GM18507 (cell line): Measurements from ENCODE around the gene RPS28.

Source experiments
- DNase-seq: peaks from one replicate; pipeline ENCODE4 v3.0.0; 2011; ENCODE audit warnings: low read depth; ENCODE audit not compliant: insufficient read length; ENCODE audit errors: extremely low spot score
- FAIRE-seq: peaks from 2 replicates; lab custom pipeline; 2011; peaks lifted over from hg19 to GRCh38; lab: Jason Lieb, UNC

Gene RPS28

DNA sequence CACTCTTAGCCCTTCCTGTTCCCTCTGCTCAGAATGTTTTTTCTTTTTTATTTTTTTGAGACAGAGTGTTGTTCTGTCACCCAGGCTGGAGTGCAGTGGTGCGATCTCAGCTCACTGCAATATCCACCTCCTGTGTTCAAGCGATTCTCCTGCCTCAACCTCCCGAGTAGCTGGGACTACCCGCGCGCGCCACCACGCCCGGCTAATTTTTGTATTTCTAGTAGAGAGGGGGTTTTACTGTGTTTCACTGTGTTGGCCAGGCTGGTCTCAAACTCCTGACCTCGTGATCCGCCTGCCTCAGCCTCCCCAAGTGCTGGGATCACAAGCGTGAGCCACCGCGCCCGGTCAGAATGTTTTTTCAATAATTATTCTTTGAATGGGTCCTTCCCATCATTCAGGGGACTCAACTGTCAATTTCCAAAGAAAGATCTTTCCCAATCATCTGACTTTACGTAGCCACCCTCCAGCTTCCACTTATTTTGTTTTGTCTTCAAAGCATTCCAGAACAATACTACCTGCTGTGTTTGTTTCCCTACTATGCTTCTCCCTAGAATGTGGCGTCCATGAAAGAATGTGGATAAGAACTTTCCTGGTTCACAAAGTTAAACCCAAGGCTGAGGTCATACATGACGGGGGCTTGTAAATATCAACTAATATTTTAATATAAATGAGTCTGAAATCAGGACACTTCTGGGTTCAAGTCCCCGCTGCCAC is 1.3 kb upstream of the RPS28 start:
- FAIRE-seq (no peak), DNase-seq (no peak)

DNA sequence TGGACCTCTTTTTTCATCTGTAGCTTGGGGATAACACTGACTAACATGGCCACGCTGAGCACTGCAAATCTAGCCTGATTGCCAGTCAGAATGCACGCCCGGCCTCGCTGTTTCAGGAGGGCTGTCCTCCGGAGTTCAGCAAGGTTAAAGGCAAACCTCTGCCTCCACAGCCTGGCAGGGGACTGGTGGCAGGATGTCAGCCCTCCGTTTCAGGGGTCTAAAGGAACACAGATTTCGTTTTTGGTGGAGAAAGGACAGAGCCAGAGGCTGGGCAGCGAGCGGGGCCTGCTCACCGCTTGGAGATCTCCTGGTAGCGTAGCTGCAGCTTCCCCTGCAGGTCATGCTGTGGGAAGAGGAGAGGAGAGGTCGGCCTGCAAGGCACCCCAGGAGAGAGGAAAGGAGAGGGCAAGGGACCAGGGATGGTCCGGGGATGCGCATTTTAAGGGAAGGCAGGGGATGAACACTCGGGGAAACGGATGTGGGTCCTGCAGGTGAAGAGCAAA is 681 bp upstream of the RPS28 start:
- DNase-seq (no peak), FAIRE-seq (peak; percentile 47)

DNA sequence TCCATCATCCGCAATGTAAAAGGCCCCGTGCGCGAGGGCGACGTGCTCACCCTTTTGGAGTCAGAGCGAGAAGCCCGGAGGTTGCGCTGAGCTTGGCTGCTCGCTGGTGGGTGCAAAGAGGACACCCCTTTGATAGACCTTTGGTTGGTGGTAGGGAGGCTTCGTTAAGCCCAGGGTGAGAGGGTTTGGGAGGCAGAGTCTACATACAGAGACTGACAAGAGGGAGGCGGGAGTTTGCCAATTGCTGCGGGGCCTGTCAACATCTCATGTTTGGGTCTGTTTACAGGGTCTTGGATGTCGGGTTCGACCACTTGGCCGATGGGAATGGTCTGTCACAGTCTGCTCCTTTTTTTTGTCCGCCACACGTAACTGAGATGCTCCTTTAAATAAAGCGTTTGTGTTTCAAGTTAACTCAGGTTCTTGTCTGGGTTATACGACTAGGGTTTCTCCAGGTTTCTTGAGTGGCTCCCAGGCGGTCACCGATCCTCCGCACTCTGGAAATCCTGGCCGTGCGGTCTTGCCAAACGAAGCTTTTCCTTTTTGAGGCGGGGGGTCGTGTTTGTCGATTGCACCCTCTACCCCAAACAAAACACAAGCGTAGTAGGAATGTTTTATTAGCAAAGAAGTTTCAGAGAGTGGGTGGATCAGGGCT is 816 bp downstream of the RPS28 start:
- no peak for FAIRE-seq
- no peak for DNase-seq

DNA sequence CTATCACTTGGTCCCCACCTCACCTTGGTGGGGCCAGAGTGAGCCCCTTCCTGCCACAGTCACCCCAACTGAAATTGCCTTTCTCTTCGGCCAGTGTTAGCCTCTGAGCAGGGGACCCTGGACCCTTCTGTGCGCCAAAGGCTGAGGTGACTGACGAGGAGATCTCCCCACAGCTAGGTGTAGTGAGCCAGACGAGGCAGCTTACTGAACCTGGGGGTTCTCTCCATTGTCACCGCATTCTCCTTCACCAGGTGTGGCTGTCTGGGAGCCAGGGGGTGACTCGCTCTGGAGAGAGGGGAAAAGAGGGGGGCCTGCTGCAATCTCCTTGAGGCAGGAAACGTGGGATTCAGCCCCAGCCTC is 1.3 kb downstream of the RPS28 start:
- FAIRE-seq (no peak), DNase-seq (no peak)

DNA sequence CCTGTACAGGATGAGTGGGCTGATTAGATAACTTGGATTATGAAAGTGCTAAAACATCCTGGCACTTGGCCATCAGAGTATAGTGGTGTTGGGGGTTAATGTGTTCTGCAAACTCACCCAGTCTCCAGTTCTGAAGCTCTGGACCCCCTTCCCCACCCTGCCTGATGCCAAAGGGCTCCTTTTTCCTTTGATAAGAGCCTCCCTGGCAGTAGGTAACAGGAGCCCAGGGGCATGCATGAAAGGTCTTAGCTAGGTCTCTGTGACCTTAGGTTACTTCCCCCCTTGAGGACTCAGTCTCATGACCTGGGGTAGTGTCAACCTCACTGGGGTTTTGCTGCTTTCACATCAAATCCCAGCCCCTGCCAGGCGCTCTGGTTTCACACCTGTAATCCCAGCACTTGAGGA is 2.5 kb downstream of the RPS28 start:
- no peak for FAIRE-seq

DNA sequence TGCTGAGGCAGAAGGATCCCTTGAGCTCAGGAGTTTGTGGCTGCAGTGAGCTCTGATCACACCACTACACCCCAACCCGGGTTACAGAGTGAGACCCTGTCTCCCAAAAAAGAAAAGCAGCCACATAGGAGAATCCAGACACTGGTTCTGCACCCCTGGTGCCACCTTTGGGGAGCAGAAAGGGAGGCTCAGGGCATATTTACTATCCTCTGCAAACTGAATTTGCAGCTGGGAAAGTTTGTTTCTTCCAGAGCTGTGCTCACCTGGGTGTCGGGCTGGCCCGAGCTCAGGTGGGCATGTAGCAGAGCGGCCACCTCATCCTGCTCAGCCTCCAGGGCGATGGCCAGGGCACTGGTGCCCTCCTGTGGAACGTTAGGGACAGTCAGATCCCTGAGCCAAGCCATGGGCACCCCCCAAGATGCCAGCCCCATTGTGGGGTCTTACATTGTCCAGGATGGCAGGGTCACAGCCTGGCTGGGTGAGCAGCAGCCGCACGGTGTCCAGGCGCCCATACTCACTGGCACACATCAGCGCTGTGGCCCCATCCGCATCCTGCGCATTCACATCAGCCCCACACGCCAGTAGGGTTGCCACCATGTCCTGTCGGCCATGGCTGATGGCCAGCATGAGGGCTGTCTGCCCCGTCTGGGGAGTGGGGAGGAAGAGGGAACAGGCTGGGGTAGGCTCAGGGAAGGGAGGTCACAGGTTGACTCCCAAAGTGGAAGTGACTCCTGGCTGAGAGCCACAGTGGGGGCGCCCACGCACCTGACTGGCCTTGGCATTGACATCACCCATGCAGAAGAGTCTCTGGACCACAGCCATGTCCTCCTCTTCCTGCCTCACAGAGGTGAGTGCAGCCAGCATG is 3.1 kb downstream of the RPS28 start:
- FAIRE-seq, result no peak
- DNase-seq, result no peak

More for the DNA sequence above, 2.5 kb downstream of the RPS28 start:
- DNase-seq, result no peak

DNA sequence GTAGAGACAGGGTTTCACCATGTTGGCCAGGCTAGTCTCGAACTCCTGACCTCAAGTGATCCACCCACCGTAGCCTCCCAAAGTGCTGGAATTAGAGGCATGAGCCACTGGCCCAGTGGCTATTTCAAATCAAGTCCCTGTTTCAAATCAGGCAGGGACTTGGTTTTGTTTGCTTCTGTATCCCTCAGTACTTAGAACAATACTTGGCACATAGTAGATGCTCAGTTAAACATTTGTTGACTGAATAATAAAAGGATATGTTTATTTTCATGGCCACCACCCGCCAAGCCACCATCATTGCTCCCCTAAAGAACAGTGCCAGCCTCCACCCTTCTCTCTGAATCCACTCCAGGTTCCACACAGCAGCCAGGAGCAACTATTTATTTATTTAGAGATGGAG is 4.2 kb downstream of the RPS28 start:
- DNase-seq (no peak), FAIRE-seq (no peak)

DNA sequence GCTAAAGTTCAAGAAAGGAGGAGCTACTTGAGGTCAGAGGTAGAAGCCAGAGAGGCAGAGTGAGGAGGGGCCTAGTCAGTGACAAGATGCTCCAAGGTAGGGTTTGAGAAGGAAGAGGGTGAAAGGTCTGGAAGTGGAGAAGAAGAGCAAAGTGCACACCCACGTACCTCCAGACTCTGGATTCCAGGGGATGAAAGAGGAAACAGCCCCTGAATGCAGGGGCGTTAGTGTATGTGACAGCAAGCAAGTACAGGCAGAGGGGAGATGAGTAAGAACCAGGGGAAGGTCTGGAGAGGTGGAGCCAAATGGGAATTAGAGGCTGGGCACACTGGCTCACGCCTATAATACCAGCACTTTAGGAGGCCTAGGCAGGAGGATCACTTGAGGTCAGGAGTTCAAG is 8.7 kb downstream of the RPS28 start:
- no peak for DNase-seq
- no peak for FAIRE-seq

DNA sequence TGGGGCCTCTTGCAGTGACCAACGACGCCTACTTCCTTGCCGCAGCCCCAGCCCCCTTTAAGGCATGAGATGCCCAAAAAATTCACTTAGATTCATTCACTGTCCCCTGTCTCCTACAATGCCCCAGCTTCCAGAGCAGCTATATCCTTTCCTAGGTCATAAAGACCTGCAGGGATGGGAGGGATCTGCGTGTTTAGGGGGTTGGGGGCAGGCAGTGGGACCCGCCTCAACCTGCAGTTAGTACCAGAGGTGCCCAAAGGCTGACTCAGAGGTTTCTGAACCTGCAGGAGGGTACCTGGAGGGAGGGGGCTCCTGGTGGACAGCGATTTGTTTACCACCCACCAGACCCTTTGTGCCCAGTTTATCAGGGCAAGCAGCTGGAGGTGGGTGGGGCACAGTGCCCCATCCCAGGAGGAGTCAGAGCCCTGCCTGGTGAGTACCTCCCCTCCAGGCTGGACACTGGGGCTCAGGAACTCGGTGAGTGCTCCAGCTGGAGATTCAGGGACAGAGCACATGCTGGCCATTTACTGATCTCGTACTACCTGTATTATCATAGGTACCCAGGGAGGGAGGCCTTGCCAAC is 10.1 kb downstream of the RPS28 start:
- DNase-seq, result no peak

DNA sequence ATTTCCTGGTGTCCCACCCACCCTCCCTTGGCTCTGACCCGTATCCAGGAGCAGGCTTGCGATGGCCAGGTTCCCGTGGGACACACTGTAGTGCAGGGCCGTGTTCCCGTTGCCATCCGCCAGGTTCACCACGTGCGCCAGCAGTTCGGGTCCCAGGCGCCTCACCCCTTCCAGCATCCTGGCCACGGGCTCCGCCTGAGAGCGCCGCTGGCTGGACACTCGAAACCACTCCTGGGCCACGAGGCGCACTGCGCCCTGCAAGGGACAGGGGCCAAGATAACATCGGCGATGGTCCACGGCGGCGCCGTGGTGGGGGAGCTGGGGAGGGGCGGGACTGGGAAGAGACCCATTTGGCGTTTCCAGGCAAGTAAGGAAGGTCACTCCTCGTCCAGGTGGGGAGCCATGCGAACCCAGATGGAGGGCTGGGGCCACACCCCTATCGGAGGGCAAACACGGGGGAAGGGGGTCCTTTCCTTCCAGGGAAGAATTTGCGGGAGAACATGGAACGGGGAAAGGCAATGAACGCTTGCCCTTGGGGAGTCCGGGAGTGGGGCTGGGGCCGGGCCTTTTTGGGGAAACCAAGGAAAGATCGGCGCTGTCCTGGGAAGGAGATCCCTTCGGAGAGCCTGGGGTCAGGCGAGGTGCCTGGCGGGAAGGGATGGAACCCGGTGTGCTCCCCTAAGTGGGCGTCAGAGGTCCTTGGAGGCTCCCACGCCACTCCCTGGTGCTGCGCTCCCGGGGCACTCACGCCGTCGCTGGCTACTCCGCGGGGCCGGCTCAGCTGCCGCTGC is 11.9 kb downstream of the RPS28 start:
- FAIRE-seq, result no peak
- no peak for DNase-seq

More for the DNA sequence above, 10.1 kb downstream of the RPS28 start:
- no peak for FAIRE-seq

DNA sequence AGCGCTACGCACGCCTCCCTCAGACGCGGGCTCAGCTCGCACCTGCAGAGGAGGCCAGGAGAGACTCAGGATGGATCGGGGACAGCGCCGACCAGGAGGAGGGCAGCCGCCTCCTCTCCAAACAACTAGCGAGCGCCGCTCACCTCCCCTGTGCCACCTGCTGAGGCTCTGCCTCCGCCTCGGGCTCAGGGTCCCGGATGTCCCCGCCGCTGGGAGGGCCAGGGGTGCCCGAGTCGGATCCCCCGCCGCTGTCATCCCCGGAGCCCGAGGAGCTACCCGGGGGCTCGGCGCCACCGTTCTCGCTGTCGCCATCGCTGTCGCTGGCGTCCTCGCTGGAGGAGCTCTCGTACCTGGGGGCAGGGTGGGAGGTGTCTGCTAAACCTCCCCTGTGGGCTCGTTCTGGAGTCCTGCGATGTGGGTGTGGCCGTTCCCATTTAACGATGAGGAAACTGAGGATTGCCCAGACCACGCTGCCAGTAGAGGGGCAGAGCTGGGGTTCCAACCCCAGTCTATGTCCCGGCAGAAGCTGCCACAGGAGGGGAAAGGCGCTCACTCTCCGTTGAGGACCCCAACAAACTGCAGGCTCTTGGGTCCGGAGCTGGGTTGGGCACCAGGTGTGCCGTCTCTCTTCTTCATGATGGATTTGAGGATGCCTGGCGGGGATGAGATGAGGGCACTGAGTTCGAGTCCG is 12.6 kb downstream of the RPS28 start:
- FAIRE-seq (no peak), DNase-seq (no peak)

DNA sequence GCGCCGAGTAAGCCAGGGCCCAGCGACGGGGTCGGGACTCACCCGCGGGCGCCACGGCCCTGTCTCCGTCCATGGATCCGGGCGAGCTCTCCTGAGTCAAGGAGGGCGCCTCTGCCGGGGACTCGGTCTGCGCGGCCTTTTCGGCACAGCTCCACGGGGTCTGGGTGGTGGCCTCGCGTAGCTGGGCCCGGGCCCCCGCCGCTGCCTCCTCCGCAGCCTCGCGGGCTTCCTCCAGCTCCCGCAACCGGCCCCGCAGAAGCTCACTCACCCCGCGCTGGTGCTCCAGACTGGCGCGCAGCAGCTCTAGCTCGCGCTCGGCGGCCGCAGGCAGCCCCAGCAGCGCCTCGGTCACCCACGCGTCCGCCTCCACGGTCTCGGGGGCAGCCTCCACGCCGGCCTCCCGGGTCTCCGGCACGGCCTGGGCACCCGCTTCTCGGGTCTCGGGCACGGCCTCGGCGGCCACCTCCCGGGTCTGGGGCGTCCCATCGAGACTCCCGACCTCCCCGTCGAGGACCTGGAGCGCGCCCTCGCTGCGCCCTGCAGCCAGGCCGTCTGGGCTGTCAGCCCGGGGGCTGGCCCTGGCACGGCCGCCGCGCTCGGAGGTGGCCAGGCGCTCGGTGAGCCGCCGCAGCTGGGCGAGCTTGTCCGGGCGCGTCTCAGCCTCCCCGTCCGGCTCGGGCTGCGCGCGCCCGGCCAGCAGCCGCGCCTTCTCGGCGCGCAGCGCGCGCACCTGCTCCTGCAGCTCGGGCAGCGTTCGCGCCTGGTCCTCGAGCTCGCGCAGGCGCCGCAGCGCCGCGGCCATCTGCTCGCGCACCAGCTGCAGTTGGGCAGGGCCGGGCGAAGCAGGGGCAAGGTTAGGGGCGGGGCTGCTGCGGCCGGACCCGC is 13.4 kb downstream of the RPS28 start:
- FAIRE-seq, result no peak
- no peak for DNase-seq

DNA sequence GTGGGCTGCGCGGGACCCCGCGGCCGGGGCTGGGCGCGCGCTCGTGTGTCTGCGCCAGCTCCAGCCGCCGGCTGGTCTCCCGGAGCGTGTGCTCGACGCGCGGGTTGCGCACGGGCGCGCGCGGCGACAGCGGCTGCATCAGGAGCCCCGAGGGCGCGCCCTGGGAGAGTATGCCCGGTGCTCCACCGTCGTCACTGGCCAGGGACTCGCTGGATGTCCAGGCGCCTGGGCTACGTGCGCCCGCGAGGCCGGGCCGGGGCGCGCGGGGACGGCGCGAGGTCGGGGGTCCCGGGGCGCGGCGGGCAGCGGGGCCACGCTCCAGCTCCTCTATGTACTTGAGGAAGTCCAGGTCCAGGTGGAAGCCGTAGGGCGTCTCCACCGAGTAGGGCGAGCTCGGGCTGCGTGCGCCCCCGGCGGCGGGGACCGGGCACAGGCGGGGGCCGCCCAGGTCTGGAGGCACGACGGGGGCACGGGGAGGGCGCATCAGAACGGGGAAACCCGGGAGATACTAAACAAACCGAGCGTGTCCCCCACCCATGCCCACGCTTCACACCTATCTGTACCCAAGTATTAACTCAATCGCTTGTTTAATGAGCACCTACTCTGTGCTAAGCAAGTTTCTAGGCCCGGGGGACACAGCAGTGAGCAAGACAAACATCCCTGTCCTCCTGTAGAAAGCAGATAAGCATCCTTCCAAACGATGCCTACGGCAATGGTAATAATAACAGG is 14.2 kb downstream of the RPS28 start:
- DNase-seq, result no peak
- peak; percentile 15 for FAIRE-seq

DNA sequence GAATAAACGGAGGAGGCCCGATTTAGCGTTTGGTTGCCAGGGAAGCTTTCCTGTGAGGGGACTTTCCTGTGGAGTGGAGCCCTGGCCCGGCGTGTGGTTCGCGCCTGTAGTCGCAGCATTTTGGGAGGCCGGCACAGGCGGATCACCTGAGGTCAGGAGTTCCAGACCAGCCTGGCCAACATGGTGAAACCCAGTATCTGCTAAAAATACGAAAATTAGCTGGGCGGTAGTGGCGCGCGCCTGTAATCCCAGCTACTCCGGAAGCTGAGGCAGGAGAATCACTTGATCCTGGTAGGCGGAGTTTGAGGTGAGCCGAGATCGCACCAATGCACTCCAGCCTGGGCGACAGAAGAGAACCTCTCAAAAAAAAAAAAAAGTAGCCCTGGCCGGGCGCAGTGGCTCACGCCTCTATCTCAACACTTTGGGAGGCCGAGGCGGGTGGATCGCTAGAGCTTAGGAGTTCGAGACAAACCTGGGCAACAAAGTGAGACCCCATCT is 14.8 kb downstream of the RPS28 start:
- FAIRE-seq, result no peak
- no peak for DNase-seq

DNA sequence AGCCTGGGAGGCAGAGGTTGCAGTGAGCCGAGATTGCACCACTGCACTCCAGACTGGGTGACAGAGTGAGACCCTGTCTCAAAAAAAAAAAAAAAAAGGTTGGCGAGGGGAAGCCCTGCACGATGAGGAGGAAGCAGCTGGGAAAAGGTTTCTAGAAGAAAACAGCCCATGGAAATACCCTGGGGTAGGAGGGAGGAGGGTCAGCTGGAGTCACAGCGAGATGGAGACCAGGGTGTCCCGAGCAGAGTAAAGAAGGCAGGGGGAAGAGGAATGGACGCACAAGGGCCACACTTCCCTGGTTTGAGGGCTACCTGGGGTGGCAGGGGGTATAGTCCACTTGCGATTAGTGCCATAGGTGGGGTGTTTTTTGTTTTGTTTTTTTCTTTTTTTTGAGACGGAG is 15.4 kb downstream of the RPS28 start:
- FAIRE-seq, result no peak

DNA sequence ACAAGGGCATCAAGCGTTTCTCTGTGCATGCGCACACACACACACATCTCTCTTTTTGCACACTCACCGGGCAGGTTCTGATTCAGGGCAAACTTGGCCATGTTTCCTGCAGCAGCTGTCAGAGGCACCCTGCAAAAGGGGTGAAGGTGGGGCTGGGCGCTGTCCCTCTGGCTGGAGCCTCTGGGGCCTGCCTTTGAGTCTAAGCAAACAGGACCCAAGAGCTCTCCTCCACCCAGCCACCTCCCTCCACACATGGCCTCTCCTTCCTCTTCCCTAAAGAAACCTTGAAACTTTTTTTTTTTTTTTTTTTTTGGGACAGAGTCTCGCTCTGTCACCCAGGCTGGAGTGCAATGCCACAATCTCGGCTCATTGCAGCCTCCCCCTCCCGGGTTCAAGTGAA is 16.4 kb downstream of the RPS28 start:
- FAIRE-seq (no peak), DNase-seq (no peak)

More for the DNA sequence above, 15.4 kb downstream of the RPS28 start:
- no peak for DNase-seq

DNA sequence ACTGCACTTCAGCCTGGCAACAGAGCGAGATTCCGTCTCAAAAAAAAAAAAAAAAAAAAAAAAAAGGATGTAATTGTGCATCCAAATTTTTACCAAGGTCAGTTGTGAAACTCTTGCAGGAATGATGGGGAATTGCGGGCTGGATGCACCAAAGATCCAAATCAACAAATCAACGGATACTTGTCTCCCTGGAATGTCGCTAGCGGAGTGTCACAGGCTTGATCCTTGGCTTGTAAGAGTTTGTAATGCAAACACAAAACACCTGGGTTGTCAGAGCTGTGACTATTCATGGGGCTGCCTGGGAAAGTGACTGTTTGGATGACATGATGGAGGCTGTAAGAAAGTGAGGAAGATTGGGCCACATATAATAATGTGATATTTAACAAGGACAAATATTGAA is 17.5 kb downstream of the RPS28 start:
- FAIRE-seq, result no peak
- DNase-seq, result no peak
